Activated gamma-delta T cell (primary cell): ENCODE measurements around the gene SLC38A7.

Source experiments
- DNase-seq: peaks from one replicate; lab custom pipeline; 2025; lab: John Stamatoyannopoulos, UW

Gene SLC38A7

GRCh38 chr16:58635502-58635901 is 49.1 kb downstream of the SLC38A7 start:
- DNase-seq: no peak

- no peak for DNase-seq
These were observed 50.2 kb downstream of the SLC38A7 start for GRCh38 chr16:58634265-58634802.

- DNase-seq: peak; percentile 92
These were observed 54.6 kb downstream of the SLC38A7 start, which contains the start of gene CNOT1 for GRCh38 chr16:58629733-58630640. Gene CNOT1, minus strand, starts transcription at chr16:58629826. Its CDS starts 30,489 bp downstream, at chr16:58599337.

GRCh38 chr16:58628845-58629732 is 55.5 kb downstream of the SLC38A7 start:
- DNase-seq: peak; percentile 21

DNA sequence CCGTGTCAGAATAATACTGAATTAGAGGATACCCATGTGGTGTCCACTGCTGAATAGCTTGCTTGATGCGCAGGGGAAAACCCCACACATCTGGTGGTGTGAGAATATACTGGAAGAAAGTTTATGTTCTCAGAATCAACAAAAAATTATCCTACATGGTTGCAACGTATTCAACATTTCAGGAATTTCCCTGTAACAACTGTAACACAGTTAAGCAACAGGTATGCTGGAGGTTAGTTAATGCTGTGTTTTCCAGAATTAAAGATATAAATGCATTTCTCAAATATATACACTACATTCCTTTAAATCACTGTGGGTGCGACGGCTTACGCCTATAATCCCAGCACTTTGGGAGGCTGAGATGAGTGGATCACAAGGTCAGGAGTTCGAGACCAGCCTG is 60.4 kb downstream of the SLC38A7 start:
- no peak for DNase-seq

DNA sequence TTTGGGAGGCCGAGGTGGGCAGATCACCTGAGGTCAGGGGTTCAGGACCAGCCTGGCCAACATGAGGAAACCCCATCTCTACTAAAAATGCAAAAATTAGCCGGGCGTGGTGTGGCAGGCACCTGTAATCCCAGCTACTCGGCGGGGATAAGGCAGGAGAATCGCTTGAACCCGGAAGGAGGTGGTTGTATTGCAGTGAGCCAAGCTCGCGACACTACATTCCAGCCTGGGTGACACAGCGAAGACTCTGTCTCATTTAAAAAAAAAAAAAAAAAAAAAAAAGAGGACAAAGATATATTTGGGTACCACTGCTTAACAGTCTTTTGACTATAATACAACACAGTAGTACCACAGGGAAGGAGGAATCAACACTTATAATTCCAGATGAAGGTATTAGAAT is 64.2 kb downstream of the SLC38A7 start:
- DNase-seq: no peak

DNA sequence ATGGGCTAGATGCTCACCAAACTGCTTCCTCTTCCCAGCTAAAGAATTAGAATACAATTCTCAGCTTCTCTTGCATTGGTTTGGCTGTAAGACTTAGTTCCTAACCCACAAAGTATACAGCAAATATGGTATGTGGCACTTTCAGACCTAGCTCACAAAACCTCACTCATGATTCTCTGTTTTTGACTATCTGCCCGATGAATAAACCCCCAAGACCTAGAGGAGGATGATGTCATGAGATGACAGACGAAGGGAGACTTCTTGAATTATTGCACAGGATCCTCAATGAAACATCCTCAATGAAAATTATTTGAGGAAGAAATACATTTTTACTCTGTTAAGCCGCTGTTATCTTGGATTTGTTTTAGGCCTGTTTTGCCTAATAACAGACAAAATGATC is 69.3 kb downstream of the SLC38A7 start:
- DNase-seq: no peak
